PFSK-1 (cell line): ENCODE results near the gene MPST.

Experiments
- FOXP2 ChIP-seq: optimal IDR thresholded peaks from 2 replicates; pipeline ENCODE3; 2011; ENCODE audit warnings: borderline replicate concordance, control low read depth, inconsistent platforms; ENCODE audit not compliant: insufficient read depth; ENCODE audit errors: extremely low read length, extremely low read depth
- POLR2AphosphoS5 ChIP-seq: IDR thresholded peaks from 2 replicates; pipeline ENCODE4 v1.6.1; 2012; ENCODE audit warnings: low read depth, mild to moderate bottlenecking, control low read depth, low read length, moderate library complexity

DNA sequence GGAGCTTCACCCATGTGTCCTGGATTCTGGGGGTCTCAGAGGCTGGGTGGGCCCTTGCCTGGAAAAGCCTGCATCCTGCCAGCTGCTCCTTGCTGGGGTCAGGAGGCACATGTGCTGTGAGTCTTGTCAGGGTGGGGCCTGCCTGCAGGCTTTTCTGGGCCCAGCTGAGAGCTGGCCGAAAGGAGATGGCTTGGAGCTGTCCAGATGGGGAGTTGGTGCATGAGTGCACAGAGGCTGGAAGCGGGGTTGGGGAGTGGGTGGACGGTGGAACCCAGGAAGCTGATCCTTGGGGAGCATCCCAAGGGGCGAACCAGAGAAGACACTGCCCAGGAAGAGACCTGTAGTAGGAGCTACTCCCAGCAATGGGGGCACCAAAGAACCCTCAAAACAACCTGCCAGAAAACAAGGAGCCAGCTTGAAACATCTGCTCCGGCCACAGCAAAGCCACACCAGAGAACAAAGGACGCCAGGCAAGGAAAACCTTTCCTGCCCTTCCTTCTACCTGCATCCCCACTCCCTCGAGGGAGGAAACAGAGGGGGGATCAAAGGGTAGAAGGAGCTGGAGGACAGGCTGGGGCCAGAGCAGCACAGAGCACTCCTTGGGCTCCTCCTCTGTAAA lies 23.8 kb downstream of the MPST start:
- TF ChIP-seq POLR2AphosphoS5 (no peak), FOXP2 (no peak)
